Measurements from ENCODE around the gene PHACTR2.

- TF ChIP-seq POLR2A (IDR thresholded peaks at IDR 0.05) (no peak), CTCF (IDR thresholded peaks at IDR 0.05) (no peak)
Measured at GRCh38 chr6:143676437-143677045, 1.2 kb upstream of the PHACTR2 start.

All from testis (tissue), 2 donors.